HAP-1 (cell line): ENCODE measurements around the gene TRAPPC3.

Experiments
- DNase-seq, 2 experiments: peaks; one replicate each; pipeline ENCODE4 v3.0.0-alpha.2; 2016 to 2020; ENCODE audit warnings: low spot score in 2 of 2
- H3K27me3 ChIP-seq: fragments of 250-450 bp; sonication (Bioruptor Pico); 2 replicates; pipeline ENCODE4 v1.5.1; 2020; ENCODE audit warnings: low read depth, mild to moderate bottlenecking, moderate library complexity
- H3K36me3 ChIP-seq: fragments of 250-450 bp; sonication (Bioruptor Pico); replicated peaks from 2 replicates; pipeline ENCODE4 v1.5.1; 2020; ENCODE audit warnings: mild to moderate bottlenecking
- H3K4me1 ChIP-seq: fragments of 250-450 bp; sonication (Bioruptor Pico); 2 replicates; pipeline ENCODE4 v1.5.1; 2020; ENCODE audit warnings: mild to moderate bottlenecking
- H3K4me3 ChIP-seq: fragments of 250-450 bp; sonication (Bioruptor Pico); 2 replicates; pipeline ENCODE4 v1.5.1; 2020; ENCODE audit warnings: mild to moderate bottlenecking, moderate library complexity
- H3K9me3 ChIP-seq: fragments of 250-450 bp; sonication (Bioruptor Pico); 2 replicates; pipeline ENCODE4 v1.5.1; 2020; ENCODE audit warnings: mild to moderate bottlenecking, moderate library complexity
- in situ Hi-C: fragments of 300-500 bp; cut with MboI; formaldehyde crosslinking; loops from 3 replicates; pipeline ENCODE4 v1.14.3; 2020; ENCODE audit warnings: low sequenced_read_pairs, inconsistent platforms, mixed read lengths

Gene TRAPPC3

GRCh38 chr1:36151845-36152203 lies 2.5 kb upstream of the TRAPPC3 start:
- no peak for DNase-seq
- no peak overlapping the region for H3K4me3 ChIP-seq
- peaks cover 21% of the 10 kb centered on the region for H3K4me1 ChIP-seq
- no peaks in the 10 kb centered on the region for H3K27me3 ChIP-seq
- H3K9me3 ChIP-seq = no peaks in the 10 kb centered on the region
- 0 out of 2 replicates have a peak, but pooled peaks cover 3% of the 10 kb centered on the region for H3K36me3 ChIP-seq
- in situ Hi-C loops = loop anchor here (5.0 kb wide), 1 partner anchor 135 kb away; no protein-coding TSS in a partner anchor

DNA sequence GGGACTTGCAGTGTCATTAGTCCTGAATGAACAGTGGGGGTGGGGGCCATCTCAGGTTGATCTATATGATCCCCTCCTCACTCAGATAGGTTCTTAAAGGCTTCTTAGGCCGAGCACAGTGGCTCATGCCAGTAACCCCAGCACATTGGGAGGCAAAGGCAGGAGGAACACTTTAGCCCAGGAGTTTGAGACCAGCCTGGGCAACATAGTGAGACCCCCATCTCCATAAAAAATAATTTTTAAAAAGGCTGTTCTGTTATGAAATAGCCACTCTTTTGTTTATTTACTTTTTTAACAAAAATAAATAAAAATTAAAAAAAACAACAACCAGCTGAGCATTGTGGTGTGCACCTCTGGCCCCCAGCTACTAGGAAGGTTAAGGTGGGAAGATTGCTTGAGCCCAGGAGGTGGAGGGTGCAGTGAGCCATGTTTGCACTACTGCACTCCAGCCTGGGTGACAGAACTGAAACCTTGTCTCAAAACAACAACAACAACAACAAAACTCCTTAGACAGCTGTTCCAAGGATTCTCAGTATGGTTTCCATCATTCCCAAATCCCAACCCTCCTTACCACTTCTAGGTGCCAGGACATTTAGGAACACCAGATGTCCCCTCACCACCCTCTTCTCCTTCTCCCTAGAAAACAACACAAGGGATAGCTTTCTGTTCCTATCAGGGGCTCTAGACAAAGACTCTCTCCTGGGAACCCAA lies 2.0 kb upstream of the TRAPPC3 start:
- H3K36me3 ChIP-seq = 0 out of 2 replicates have a peak, but pooled peaks cover 5% of the 10 kb centered on the region
- DNase-seq = no peak
- H3K9me3 ChIP-seq = no peaks in the 10 kb centered on the region
- in situ Hi-C loops = loop anchor here (5.0 kb wide), 1 partner anchor 136 kb away; no protein-coding TSS in a partner anchor
- no peak overlapping the region for H3K4me3 ChIP-seq
- H3K27me3 ChIP-seq = no peaks in the 10 kb centered on the region
- peaks cover 21% of the 10 kb centered on the region for H3K4me1 ChIP-seq

- 0 out of 2 replicates have a peak, but pooled peaks cover 2% of the 10 kb centered on the region for H3K36me3 ChIP-seq
- in situ Hi-C loops = loop anchor here (5.0 kb wide), 1 partner anchor 137 kb away; no protein-coding TSS in a partner anchor
- no peak overlapping the region for H3K4me3 ChIP-seq
- DNase-seq = peak; percentile 93 to 96
- no peaks in the 10 kb centered on the region for H3K9me3 ChIP-seq
- H3K27me3 ChIP-seq = no peaks in the 10 kb centered on the region
- H3K4me1 ChIP-seq = peaks cover 21% of the 10 kb centered on the region
These were observed 1.2 kb upstream of the TRAPPC3 start for GRCh38 chr1:36150296-36151133.

DNA sequence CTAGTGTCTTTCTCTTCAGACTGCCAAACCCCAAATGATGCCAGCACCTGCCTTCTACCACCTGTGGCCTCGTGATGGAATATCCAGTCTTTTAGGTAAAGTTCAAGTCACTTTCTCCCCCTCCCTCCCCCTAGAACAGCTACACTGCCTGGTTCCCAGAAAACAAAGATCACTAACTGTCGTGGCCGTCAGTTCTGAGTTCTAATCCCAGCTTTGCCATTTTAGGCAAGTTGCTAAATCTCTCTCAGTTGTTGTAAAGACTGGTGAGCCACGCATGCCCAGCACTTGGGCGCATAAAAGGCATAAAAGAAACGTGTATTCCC lies 648 bp upstream of the TRAPPC3 start:
- Histone ChIP-seq H3K4me3 (peak overlapping the region; percentile 5), H3K4me1 (peaks cover 18% of the 10 kb centered on the region), H3K27me3 (no peaks in the 10 kb centered on the region), H3K36me3 (0 out of 2 replicates have a peak, but pooled peaks cover 2% of the 10 kb centered on the region), H3K9me3 (no peaks in the 10 kb centered on the region)
- no peak for DNase-seq
- in situ Hi-C loops = loop anchor here (5.0 kb wide), 1 partner anchor 137 kb away; no protein-coding TSS in a partner anchor

DNA sequence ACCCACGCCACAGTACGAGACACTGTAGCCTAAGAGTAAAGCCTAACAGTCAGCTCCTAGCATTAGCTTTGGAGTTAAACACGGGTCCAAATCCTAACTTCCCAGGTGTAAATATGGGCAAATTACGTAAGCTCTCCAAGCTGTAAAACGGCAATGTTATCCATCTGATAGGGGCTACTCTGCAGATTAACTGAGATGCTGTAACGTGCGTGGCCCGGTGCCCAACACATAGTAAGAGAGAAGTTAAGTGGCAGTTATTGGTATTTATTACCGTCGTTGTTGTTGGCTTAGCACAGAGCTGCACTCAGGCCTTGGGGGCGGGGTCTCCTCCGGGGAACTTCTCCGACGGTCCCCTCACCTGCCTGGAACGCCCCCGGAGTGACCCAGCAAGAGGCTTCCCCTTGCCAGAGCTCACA lies 457 bp downstream of the TRAPPC3 start:
- in situ Hi-C loops = no loop called here
- peak overlapping the region; percentile 58 for H3K4me3 ChIP-seq
- no peaks in the 10 kb centered on the region for H3K9me3 ChIP-seq
- 0 out of 2 replicates have a peak, but pooled peaks cover 2% of the 10 kb centered on the region for H3K36me3 ChIP-seq
- no peak for DNase-seq
- H3K27me3 ChIP-seq = no peaks in the 10 kb centered on the region
- peaks cover 18% of the 10 kb centered on the region for H3K4me1 ChIP-seq

DNA sequence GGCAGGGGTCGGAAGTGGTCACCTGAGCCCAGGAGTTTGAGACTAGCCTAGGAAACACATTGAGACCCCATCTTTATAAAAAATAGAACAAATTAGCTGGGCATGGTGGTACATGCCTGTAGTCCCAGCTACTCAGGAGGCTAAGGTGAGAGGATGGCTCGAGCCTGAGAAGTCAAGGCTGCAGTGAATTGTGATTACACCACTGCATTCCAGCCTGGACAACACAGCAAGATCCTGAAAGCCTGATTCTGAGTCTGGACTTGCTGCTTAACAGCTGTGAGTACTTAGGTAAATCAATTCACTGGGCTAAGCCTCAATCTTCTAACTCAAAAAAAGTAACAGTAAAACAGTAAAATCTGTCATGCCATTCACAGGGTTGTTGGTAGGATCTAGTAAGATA lies 4.9 kb downstream of the TRAPPC3 start:
- no peak for DNase-seq
- Histone ChIP-seq H3K9me3 (no peaks in the 10 kb centered on the region), H3K4me3 (no peak overlapping the region), H3K4me1 (no peaks in the 10 kb centered on the region), H3K27me3 (no peaks in the 10 kb centered on the region), H3K36me3 (peaks cover 11% of the 10 kb centered on the region; the same call in 1 of the 2 replicates)
- in situ Hi-C loops = no loop called here

GRCh38 chr1:36143424-36143823 lies 5.9 kb downstream of the TRAPPC3 start:
- H3K4me3 ChIP-seq = no peak overlapping the region
- H3K27me3 ChIP-seq = no peaks in the 10 kb centered on the region
- no peak for DNase-seq
- H3K9me3 ChIP-seq = no peaks in the 10 kb centered on the region
- no peaks in the 10 kb centered on the region for H3K4me1 ChIP-seq
- in situ Hi-C loops = no loop called here
- H3K36me3 ChIP-seq = peaks cover 15% of the 10 kb centered on the region

- Histone ChIP-seq H3K4me3 (no peak overlapping the region), H3K27me3 (no peaks in the 10 kb centered on the region), H3K36me3 (peaks cover 24% of the 10 kb centered on the region), H3K4me1 (no peaks in the 10 kb centered on the region), H3K9me3 (no peaks in the 10 kb centered on the region)
- in situ Hi-C loops = no loop called here
- DNase-seq = no peak
These were observed 7.2 kb downstream of the TRAPPC3 start for GRCh38 chr1:36142121-36142520.

DNA sequence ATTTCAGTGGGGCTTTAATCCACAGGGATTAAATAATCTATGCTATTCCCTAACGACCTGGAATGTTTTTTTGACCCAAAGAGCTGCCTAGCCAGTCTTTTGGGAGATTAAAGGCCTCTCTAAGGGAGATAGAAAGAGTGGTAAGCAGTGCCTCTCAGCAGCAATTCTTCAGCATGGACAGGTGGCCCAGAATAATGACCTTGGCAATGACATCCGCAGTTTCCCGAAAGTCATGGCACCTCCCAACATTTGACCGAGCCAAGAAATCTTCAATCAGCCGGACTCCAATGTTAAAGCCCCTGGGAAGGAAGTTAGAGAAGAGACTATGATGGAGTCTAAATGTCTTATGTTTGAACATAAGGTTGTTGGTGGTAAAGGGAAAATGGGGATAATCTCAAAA lies 9.8 kb downstream of the TRAPPC3 start:
- no peaks in the 10 kb centered on the region for H3K4me1 ChIP-seq
- H3K9me3 ChIP-seq = no peaks in the 10 kb centered on the region
- peaks cover 31% of the 10 kb centered on the region for H3K36me3 ChIP-seq
- no peak for DNase-seq
- no peaks in the 10 kb centered on the region for H3K27me3 ChIP-seq
- no peak overlapping the region for H3K4me3 ChIP-seq
- in situ Hi-C loops = no loop called here

DNA sequence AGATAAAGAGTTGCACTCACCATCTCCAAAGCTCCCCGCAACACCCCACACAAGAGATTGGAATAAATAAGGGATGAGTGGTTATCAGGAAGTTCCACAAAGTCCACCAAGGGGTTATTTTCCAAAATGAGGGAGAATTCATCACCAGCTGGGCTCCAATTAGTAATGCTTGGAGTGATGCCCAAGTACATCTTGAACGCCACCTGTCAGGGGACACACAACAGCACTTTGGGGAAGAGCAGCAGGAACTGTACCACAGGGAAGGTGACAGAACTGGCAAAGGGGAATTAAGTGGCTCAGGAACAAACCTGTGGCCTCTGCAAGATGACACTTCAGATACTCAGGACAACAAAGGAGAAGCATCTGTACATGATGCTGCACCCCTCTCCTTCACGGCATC lies 11.5 kb downstream of the TRAPPC3 start:
- Histone ChIP-seq H3K36me3 (peaks cover 31% of the 10 kb centered on the region), H3K4me1 (no peaks in the 10 kb centered on the region), H3K27me3 (no peaks in the 10 kb centered on the region), H3K4me3 (no peak overlapping the region), H3K9me3 (no peaks in the 10 kb centered on the region)
- DNase-seq = no peak
- in situ Hi-C loops = no loop called here

DNA sequence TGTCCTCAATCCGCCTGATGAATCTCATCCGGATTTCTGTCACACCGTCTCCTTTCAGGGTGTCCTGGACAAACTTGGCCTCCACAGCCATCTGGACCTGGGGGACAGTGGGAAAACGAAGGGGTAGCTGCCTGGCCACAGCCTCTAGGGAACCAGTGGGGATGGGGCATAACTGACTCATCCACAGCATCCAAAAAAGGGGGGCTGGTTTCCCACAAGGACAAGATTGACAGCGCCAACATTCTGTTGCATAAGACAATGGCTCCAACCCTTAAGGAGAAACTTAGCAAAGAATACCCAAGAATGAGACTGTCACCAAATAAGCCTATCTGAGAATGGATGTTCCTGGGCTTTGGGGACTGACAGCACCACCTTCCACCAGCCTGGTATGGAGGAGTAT lies 12.1 kb downstream of the TRAPPC3 start:
- H3K9me3 ChIP-seq = no peaks in the 10 kb centered on the region
- H3K4me3 ChIP-seq = no peak overlapping the region
- no peaks in the 10 kb centered on the region for H3K4me1 ChIP-seq
- H3K27me3 ChIP-seq = no peaks in the 10 kb centered on the region
- DNase-seq = no peak
- in situ Hi-C loops = no loop called here
- peaks cover 31% of the 10 kb centered on the region for H3K36me3 ChIP-seq

DNA sequence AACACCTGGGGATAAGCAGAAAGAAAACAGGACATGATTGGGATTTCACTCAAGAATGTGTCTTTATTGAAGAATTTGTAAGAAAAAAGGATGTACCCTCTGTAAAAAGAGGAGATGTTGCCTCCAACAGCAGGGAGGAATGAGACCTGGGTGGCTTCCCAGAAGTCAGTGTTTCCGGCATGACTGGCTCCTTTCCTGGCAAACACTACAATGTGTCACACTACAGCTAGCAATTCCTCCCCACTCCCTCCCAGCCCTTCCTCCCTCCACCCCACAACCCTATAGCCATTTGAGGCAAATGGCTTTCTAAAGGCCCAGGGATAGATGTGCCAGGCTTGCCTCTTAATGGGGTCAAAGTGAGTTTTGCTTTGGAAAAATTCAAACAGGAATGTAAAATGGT lies 12.8 kb downstream of the TRAPPC3 start:
- no peak for DNase-seq
- no peaks in the 10 kb centered on the region for H3K9me3 ChIP-seq
- in situ Hi-C loops = no loop called here
- H3K4me3 ChIP-seq = no peak overlapping the region
- peaks cover 31% of the 10 kb centered on the region for H3K36me3 ChIP-seq
- H3K27me3 ChIP-seq = no peaks in the 10 kb centered on the region
- no peaks in the 10 kb centered on the region for H3K4me1 ChIP-seq

DNA sequence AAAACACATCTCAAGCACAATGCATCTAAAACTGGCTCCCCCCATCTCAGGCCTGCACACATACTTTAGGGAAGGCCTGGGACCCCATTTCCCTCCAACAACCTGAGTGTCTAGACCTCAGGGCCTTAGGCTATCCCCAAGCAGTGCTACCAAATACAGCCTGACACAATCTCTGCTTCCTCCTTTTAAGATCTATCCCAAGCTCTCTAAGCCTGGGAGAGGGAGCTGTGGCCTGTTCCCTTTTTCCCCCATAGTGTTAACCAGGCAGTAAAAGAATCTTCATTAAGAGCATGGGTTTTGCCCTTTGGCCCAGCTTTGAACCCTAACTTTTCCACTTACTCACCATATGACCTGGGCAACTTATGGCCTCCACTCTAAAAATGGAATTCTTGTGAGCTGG lies 13.5 kb downstream of the TRAPPC3 start:
- Histone ChIP-seq H3K4me3 (no peak overlapping the region), H3K9me3 (no peaks in the 10 kb centered on the region), H3K4me1 (no peaks in the 10 kb centered on the region), H3K36me3 (peaks cover 31% of the 10 kb centered on the region), H3K27me3 (no peaks in the 10 kb centered on the region)
- no peak for DNase-seq
- in situ Hi-C loops = no loop called here

- in situ Hi-C loops = no loop called here
- H3K4me1 ChIP-seq = no peaks in the 10 kb centered on the region
- no peaks in the 10 kb centered on the region for H3K27me3 ChIP-seq
- DNase-seq = no peak
- H3K9me3 ChIP-seq = no peaks in the 10 kb centered on the region
- peaks cover 30% of the 10 kb centered on the region for H3K36me3 ChIP-seq
- no peak overlapping the region for H3K4me3 ChIP-seq
These were observed 14.0 kb downstream of the TRAPPC3 start for GRCh38 chr1:36135330-36135667.
